ENCODE measurements around the gene PDCL2. TPM values are rescaled to one million over a fixed set of nuclear protein-coding genes. Genes with fewer than 3 reads are reported as not detected.

Gene PDCL2
- total RNA-seq, 6 experiments from 2014 or later: not detected

- Mint-ChIP-seq H3K4me3 (no peak overlapping the region), H3K27ac (no peak overlapping the region)
Measured at GRCh38 chr4:55609393-55609866, 17.4 kb upstream of the PDCL2 start.

GRCh38 chr4:55608591-55608990 lies 16.5 kb upstream of the PDCL2 start:
- no peak overlapping the region for H3K27ac Mint-ChIP-seq
- no peak overlapping the region for H3K4me3 Mint-ChIP-seq
- TF ChIP-seq CTCF (IDR thresholded peaks at IDR 0.05): no peak
- H3K4me1 Mint-ChIP-seq (ENCODE audit: low read depth): peaks cover 11% of the 10 kb centered on the region
- no peaks in the 10 kb centered on the region for H3K9me3 Mint-ChIP-seq
- no peak for DNase-seq
- no peaks in the 10 kb centered on the region for H3K36me3 Mint-ChIP-seq (ENCODE audit: low read depth)
- no peaks in the 10 kb centered on the region for H3K27me3 Mint-ChIP-seq (ENCODE audit: insufficient read depth)

More at GRCh38 chr4:55609393-55609866, 17.4 kb upstream of the PDCL2 start:
- H3K9me3 Mint-ChIP-seq: no peaks in the 10 kb centered on the region
- no peaks in the 10 kb centered on the region for H3K27me3 Mint-ChIP-seq (ENCODE audit: insufficient read depth)
- no peaks in the 10 kb centered on the region for H3K36me3 Mint-ChIP-seq (ENCODE audit: low read depth)
- TF ChIP-seq CTCF (IDR thresholded peaks at IDR 0.05): no peak
- H3K4me1 Mint-ChIP-seq (ENCODE audit: low read depth): peaks cover 11% of the 10 kb centered on the region
- no peak for DNase-seq

GRCh38 chr4:55604996-55605395 lies 13.0 kb upstream of the PDCL2 start:
- Mint-ChIP-seq H3K27ac (no peak overlapping the region), H3K36me3 (ENCODE audit: low read depth) (no peaks in the 10 kb centered on the region), H3K4me3 (no peak overlapping the region; the same call in 1 of the 2 replicates), H3K9me3 (no peaks in the 10 kb centered on the region), H3K4me1 (ENCODE audit: low read depth) (peaks cover 11% of the 10 kb centered on the region), H3K27me3 (ENCODE audit: insufficient read depth) (no peaks in the 10 kb centered on the region)
- TF ChIP-seq CTCF (IDR thresholded peaks at IDR 0.05): no peak
- DNase-seq: no peak

GRCh38 chr4:55600640-55601039 lies 8.6 kb upstream of the PDCL2 start:
- H3K4me1 Mint-ChIP-seq (ENCODE audit: low read depth): peaks cover 5% of the 10 kb centered on the region; the same call in 1 of the 2 replicates

GRCh38 chr4:55598641-55599040 lies 6.6 kb upstream of the PDCL2 start:
- Mint-ChIP-seq H3K9me3 (no peaks in the 10 kb centered on the region), H3K36me3 (ENCODE audit: low read depth) (no peaks in the 10 kb centered on the region), H3K4me1 (ENCODE audit: low read depth) (no peaks in the 10 kb centered on the region), H3K27me3 (ENCODE audit: insufficient read depth) (peaks cover 3% of the 10 kb centered on the region; the same call in 1 of the 2 replicates), H3K4me3 (no peak overlapping the region), H3K27ac (no peak overlapping the region)
- DNase-seq: no peak
- TF ChIP-seq CTCF (IDR thresholded peaks at IDR 0.05): no peak

More at GRCh38 chr4:55600640-55601039, 8.6 kb upstream of the PDCL2 start:
- Mint-ChIP-seq H3K4me3 (no peak overlapping the region), H3K27ac (no peak overlapping the region), H3K27me3 (ENCODE audit: insufficient read depth) (peaks cover 3% of the 10 kb centered on the region; the same call in 1 of the 2 replicates), H3K9me3 (no peaks in the 10 kb centered on the region), H3K36me3 (ENCODE audit: low read depth) (no peaks in the 10 kb centered on the region)
- no peak for TF ChIP-seq CTCF (IDR thresholded peaks at IDR 0.05)
- DNase-seq: no peak
